C4-2B (cell line): ENCODE data around the gene ATP11B.
"Not testable (repeated sequence)": the region's sequence is repeated elsewhere in the genome, so short reads cannot be mapped to it uniquely, and the experiment has no call there.

Experiments used
- H3K27ac ChIP-seq: fragments of 450-650 bp; 2 replicates; pipeline ENCODE4 v1.5.1; 2017
- ZFX ChIP-seq: fragments of 450-650 bp; IDR thresholded peaks from 2 replicates; pipeline ENCODE4 v1.6.1; 2017
- TF ChIP-seq, protein P1 (sequence below): fragments of 450-650 bp; conservative IDR thresholded peaks from 2 replicates; pipeline ENCODE4 v1.5.1; 2017; ENCODE audit warnings: mild to moderate bottlenecking

ATP11B gene

DNA sequence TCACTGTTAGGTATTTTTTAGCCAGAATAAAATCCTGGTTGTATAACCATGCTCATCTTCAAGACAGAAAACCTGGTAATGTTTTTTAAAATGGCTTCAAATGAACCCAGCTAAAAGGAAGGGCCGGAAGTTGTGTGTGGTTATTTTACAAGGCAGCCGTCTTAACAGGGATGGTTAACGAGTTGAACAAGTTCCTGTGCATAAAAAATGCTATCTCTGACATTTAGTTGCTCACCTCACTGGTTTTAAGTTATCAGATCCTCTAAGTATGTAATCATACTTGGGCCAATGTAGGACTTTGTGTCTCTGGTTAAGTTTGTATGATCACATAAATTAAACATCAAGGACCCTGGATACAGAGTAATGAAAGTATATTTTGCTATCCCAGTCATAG is 2.1 kb downstream of the ATP11B start:
- no peak overlapping the region for H3K27ac ChIP-seq

DNA sequence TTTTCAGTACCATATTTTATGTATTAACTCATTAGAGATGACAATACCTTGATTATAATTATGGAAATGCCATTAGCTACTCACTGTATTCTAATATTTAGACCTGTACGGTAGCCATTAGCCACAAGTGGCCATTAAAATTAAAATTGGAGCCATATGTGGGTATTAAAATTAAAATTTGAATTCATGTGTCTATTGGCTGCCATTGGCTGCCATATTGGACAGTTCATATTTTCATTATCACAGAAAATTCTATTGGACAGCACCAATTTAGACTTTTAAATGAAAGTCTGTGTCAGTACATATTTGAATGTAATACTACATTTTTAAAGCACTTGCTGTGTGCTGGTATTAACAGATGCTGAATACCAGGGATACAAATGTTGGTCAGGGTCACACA is 3.0 kb downstream of the ATP11B start:
- H3K27ac ChIP-seq, result no peak overlapping the region
- TF ChIP-seq, protein P1, sequence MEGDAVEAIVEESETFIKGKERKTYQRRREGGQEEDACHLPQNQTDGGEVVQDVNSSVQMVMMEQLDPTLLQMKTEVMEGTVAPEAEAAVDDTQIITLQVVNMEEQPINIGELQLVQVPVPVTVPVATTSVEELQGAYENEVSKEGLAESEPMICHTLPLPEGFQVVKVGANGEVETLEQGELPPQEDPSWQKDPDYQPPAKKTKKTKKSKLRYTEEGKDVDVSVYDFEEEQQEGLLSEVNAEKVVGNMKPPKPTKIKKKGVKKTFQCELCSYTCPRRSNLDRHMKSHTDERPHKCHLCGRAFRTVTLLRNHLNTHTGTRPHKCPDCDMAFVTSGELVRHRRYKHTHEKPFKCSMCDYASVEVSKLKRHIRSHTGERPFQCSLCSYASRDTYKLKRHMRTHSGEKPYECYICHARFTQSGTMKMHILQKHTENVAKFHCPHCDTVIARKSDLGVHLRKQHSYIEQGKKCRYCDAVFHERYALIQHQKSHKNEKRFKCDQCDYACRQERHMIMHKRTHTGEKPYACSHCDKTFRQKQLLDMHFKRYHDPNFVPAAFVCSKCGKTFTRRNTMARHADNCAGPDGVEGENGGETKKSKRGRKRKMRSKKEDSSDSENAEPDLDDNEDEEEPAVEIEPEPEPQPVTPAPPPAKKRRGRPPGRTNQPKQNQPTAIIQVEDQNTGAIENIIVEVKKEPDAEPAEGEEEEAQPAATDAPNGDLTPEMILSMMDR, result no peak
- TF ChIP-seq ZFX, result no peak

More for the DNA sequence above, 2.1 kb downstream of the ATP11B start:
- TF ChIP-seq, protein P1, result no peak
- TF ChIP-seq ZFX, result no peak

DNA sequence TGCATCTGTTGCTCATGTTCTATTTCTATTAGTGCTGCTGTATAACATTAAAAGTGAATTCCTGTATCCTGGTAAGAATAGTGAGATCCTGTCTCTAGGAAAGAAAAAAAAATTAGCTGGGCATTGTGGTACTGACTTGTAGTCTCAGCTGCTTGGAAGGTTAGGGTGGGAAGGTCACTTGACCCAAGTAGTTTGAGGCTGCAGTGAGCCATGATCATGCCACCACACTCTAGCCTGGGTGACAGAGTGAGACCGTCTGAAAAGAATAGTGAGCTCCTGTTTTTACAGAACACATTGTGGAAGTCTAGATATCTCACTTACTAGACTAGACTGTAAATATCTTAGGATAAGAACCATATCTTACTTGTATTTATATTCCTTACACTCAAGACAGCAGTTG is 4.6 kb downstream of the ATP11B start:
- no peak overlapping the region for H3K27ac ChIP-seq
- no peak for TF ChIP-seq ZFX
- TF ChIP-seq, protein P1, result no peak

DNA sequence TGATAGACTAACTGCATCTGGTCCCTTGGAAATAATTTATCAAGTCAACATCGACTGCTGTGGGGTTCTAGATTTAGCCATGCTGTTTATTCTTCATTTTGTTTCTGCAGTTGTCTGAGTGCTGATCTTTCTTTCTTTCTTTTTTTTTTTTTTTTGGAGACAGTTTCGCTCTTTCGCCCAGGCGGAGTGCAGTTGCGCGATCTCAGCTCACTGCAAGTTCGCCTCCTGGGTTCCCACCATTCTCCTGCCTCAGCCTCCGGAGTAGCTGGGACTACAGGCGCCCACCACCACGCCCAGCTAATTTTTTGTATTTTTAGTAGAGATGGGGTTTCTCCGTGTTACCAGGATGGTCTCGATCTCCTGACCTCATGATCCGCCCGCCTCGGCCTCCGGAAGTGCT is 5.8 kb downstream of the ATP11B start:
- not testable (repeated sequence) for H3K27ac ChIP-seq

DNA sequence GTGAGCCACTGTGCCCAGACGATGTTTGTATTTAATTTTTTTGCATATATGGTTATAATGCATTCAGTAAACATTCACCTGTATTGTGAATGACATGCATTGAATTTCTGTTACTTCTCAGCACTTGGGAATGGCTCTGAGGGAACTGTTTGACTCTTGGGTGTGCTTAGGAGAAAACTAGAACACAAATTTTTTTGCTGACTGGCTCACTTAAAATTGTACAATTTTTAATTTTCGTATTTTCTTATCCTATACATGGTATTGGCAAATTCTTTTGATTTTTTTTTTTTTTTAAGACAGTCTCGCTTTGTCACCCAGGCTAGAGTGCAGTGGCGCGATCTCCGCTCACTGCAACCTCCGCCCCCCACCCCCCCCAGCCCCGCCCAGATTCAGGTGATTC is 7.2 kb downstream of the ATP11B start:
- no peak for TF ChIP-seq ZFX

DNA sequence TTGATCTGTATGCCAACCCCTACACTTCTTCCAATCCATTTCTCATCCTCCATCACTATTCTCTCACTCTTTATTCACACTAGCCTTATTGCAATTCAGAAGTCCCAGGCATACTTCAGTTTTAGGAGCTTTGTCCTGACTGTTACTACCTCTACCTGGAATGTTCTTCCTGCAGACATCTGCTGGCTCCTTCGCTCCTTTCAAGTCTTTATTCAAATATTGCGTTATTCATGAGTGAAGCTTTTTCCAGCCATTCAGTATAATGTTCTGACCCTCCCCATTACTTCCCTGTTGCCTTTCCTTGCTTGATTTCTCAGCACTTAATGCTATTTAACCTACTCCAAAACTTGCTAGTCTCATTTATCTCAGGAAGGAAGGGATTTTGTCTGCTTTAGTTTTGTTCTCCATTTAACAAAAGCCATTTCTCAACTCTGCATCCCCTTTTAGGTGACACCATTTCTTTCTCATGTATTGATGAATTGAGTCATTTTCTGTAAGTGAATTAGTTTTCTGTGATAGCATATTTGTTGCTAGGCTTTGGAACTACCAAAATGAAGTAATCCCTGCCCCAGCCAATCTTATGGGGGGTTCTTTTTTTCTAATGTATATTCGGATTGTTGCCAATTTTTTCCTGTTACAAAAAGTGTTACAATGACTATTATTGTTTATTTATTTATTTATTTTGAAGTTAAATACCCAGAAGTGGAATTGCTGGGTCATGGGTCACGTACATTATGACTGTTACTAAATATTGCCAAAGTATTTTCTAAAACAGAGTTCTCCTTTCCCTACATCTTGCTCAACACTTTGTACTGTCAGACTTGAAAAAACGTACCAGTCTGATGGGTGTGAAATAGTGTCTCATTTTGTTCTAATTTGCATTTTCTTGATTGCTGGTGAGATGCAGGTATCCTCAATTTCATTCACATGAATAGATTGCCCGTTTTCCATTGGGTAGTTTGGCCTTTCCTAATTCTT is 9.4 kb downstream of the ATP11B start:
- no peak overlapping the region for H3K27ac ChIP-seq
- TF ChIP-seq, protein P1, result no peak
- TF ChIP-seq ZFX, result no peak

More for the DNA sequence above, 7.2 kb downstream of the ATP11B start:
- no peak overlapping the region for H3K27ac ChIP-seq

DNA sequence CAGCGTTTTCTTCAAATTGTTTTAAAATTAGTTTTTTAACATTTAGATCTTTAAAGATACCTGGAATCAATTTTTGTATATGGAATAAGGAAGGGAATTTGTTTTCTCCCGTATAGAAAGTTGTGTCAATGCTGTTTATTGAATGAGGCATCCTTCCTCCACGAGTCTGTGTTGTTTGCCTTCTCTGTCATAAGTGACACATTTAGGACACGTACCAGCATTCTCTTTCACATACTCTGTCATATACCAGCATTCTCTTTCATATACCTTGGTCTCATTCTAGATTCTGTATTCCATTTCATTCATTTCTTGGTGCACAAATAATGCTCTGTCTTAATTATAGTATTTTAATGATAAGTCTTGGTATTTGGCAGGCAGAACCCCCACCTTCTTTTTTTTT is 10.3 kb downstream of the ATP11B start:
- no peak overlapping the region for H3K27ac ChIP-seq
- TF ChIP-seq, protein P1, result no peak
- no peak for TF ChIP-seq ZFX

DNA sequence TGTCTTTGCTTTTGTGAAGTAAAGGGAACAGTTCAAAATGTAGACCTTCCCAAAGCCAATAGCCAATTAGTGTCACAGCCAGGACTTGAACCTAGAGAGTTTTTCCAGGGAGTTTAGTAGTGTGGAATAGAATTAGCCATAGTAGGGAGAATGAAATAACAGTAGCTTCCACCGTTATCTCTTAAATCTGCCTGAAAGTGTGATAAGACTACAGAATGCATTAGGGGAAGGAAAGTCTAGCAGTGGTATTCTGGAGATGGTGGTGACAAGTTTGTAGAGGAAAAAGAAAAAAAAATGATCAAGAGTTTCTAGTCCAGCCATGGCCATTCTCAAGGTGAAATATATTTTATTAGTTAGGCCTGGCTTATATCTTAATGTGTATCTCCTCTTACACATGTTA is 13.8 kb downstream of the ATP11B start:
- no peak overlapping the region for H3K27ac ChIP-seq
- TF ChIP-seq, protein P1, result no peak
- no peak for TF ChIP-seq ZFX
